Upper lobe of right lung (tissue), 1 donor: ENCODE measurements around the gene F10. TPM values are rescaled to one million over a fixed set of nuclear protein-coding genes. Genes with fewer than 3 reads are reported as not detected.

Experiments used
- ATAC-seq: fragments of 200-7000 bp; cut with Tn5 transposase; one replicate; pipeline ENCODE4 v1.9.1; 2020; ENCODE audit warnings: mild to moderate bottlenecking, moderate library complexity
- DNase-seq: peaks from one replicate; pipeline ENCODE4 v3.0.0-alpha.2; 2020
- H3K27ac ChIP-seq: fragments of 200-600 bp; one replicate; pipeline ENCODE4 v1.8.0; 2022
- H3K27me3 ChIP-seq: fragments of 200-600 bp; one replicate; pipeline ENCODE4 v1.8.0; 2022; ENCODE audit warnings: mild to moderate bottlenecking
- H3K36me3 ChIP-seq: fragments of 200-600 bp; one replicate; pipeline ENCODE4 v1.8.0; 2022
- H3K4me1 ChIP-seq: fragments of 200-600 bp; one replicate; pipeline ENCODE4 v1.8.0; 2022
- H3K4me3 ChIP-seq: fragments of 200-600 bp; one replicate; pipeline ENCODE4 v1.8.0; 2022; ENCODE audit warnings: mild to moderate bottlenecking
- H3K9me3 ChIP-seq: fragments of 200-600 bp; one replicate; pipeline ENCODE4 v1.8.0; 2022
- CTCF ChIP-seq: fragments of 200-600 bp; IDR thresholded peaks from one replicate; pipeline ENCODE4 v1.8.0; 2022; ENCODE audit warnings: antibody characterized with exemption
- intact Hi-C: fragments of 100-400 bp; cut with DNase I; formaldehyde crosslinking; loops from one replicate; pipeline ENCODE4 v1.11.0; 2022
- total RNA-seq: library from RNA; stranded (reverse); fragmentation: NEBNext Ultra II Directional; extraction: Animal tissue kit (Norgen Biotek cat#: 25700); gene quantifications from one replicate; pipeline ENCODE4 v1.2.1, GENCODE V29; 2021
- donor health status: DM: no; HTN: yes; CAD: no; lungs with severe emphysema.

F10 gene
- total RNA-seq, 1 donor from 2014 or later, result 7.9 TPM

- Histone ChIP-seq H3K36me3 (no peaks in the 10 kb centered on the region), H3K27ac (no peak overlapping the region), H3K4me1 (no peaks in the 10 kb centered on the region), H3K9me3 (no peaks in the 10 kb centered on the region), H3K27me3 (no peaks in the 10 kb centered on the region), H3K4me3 (no peak overlapping the region)
- intact Hi-C loops, result no loop called here
- ATAC-seq (no peak), DNase-seq (no peak)
- no peak for TF ChIP-seq CTCF
These were observed 17.0 kb downstream of the F10 start for GRCh38 chr13:113139577-113139976.

DNA sequence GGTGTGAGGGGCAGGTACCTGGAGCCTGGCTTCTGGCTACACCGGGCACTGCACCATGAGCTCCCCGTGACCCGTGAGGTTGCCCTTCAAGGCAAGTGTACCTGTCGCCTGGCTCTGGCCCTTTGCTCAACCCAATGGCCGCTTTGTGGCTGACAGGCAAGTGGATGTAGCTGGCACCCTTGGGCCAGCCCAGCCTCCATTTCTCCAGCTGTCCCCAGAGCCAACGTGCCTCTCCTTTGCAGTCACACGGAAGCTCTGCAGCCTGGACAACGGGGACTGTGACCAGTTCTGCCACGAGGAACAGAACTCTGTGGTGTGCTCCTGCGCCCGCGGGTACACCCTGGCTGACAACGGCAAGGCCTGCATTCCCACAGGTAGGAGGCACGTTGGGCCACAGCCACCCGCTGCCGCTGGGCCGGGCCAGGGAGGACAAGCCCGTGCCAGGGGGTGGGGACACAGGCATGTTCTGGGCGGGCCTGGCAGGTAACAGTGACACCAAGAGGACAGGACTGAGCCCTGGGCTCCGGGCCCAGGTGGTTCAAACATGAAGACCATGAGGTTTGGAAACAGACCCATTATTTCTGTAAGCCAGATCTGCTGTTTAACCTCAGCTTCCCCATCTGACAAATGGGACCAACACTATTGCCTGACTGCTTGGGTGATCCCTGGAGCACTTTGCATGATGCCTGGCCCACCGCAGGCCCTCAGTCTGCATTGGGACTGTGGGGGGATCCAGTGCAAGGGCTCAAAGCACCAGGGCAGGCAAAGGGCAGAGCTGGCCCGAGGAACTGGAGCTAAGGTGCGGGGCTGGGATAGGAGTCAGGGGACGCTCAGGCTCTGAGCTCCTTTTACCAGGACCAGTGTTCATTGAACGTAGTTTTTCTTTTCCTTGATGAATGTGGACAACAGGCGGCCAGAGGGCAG lies 18.3 kb downstream of the F10 start:
- DNase-seq (no peak), ATAC-seq (no peak)
- no peak overlapping the region for H3K4me3 ChIP-seq
- no peak for TF ChIP-seq CTCF
- no peak overlapping the region for H3K27ac ChIP-seq
- no peaks in the 10 kb centered on the region for H3K27me3 ChIP-seq
- intact Hi-C loops, result no loop called here
- H3K4me1 ChIP-seq, result no peaks in the 10 kb centered on the region
- no peaks in the 10 kb centered on the region for H3K36me3 ChIP-seq
- H3K9me3 ChIP-seq, result no peaks in the 10 kb centered on the region

DNA sequence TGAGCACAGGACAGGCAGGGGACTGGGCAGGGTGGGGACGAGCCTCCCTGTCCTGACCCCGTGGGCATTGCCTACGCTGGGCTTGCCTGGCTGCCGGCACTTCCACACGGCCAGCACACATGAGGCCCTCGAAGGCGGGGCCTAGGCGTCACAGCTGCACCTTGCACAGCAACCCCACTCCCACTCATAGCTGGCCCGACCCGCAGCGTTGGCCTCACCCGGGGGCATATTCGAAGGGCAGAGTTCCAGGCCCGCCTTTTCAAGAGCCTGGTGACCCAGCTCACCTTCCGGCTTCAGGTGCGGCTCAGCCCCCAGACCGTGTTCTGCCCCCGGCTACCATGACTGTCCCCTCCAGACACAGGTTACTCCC lies 19.0 kb downstream of the F10 start:
- ATAC-seq (no peak), DNase-seq (no peak)
- intact Hi-C loops, result no loop called here
- Histone ChIP-seq H3K36me3 (no peaks in the 10 kb centered on the region), H3K4me1 (no peaks in the 10 kb centered on the region), H3K4me3 (no peak overlapping the region), H3K9me3 (no peaks in the 10 kb centered on the region), H3K27ac (no peak overlapping the region), H3K27me3 (no peaks in the 10 kb centered on the region)
- no peak for TF ChIP-seq CTCF

DNA sequence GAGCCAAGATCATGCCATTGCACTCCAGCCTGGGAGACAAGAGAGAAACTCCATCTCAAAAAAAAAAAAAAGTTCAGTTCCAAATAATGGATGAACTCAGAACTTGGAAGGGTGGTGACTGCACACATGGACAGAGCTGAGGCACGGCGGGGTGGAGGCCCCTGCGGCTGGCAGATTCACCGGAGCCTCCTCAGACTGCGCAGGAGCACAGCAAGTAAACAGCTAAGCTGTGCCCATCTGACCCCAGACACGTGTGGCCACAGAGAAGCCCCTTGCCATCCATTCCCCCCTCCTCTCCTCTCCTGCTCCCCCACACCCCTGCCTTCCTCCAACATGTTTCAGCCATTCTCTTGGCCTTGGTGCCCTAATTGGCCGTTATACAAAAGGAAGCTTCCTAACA lies 20.3 kb downstream of the F10 start:
- intact Hi-C loops, result no loop called here
- Histone ChIP-seq H3K4me1 (no peaks in the 10 kb centered on the region), H3K36me3 (no peaks in the 10 kb centered on the region), H3K4me3 (no peak overlapping the region), H3K27me3 (no peaks in the 10 kb centered on the region), H3K27ac (no peak overlapping the region), H3K9me3 (no peaks in the 10 kb centered on the region)
- ATAC-seq, result no peak
- TF ChIP-seq CTCF, result no peak
- DNase-seq, result no peak

DNA sequence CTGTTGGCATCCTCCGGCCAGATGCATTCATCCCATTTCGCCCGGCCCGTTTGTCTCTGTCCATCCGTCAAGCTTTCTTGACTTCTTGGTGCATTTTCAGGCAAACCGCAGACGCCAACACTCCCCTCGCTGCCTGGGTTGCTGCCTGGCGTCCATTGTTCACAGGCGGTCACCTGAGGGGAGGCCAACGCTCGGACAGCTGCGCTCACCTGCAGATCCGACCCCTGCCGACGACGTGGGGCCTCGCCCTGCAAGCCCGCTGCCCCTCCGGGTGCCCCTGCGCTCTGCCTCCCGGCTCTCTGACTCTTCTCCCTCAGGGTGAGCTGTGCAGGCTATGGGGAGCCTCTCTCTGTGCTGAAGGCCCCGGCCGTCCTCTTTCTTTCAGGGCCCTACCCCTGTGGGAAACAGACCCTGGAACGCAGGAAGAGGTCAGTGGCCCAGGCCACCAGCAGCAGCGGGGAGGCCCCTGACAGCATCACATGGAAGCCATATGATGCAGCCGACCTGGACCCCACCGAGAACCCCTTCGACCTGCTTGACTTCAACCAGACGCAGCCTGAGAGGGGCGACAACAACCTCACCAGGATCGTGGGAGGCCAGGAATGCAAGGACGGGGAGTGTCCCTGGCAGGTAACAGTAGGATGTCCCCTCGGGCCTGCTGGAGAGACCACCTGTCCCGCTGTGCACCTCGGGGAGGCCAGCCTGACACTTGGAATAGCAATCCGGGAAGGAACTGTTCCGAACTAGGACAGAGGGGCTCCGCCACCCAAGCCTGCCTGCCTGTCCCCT lies 21.1 kb downstream of the F10 start:
- Histone ChIP-seq H3K27ac (no peak overlapping the region), H3K4me1 (no peaks in the 10 kb centered on the region), H3K36me3 (no peaks in the 10 kb centered on the region), H3K27me3 (no peaks in the 10 kb centered on the region), H3K4me3 (no peak overlapping the region), H3K9me3 (no peaks in the 10 kb centered on the region)
- no peak for DNase-seq
- intact Hi-C loops, result no loop called here
- TF ChIP-seq CTCF, result no peak
- ATAC-seq, result no peak
